ENCODE results near the gene FBXL16.

The FBXL16 gene

DNA sequence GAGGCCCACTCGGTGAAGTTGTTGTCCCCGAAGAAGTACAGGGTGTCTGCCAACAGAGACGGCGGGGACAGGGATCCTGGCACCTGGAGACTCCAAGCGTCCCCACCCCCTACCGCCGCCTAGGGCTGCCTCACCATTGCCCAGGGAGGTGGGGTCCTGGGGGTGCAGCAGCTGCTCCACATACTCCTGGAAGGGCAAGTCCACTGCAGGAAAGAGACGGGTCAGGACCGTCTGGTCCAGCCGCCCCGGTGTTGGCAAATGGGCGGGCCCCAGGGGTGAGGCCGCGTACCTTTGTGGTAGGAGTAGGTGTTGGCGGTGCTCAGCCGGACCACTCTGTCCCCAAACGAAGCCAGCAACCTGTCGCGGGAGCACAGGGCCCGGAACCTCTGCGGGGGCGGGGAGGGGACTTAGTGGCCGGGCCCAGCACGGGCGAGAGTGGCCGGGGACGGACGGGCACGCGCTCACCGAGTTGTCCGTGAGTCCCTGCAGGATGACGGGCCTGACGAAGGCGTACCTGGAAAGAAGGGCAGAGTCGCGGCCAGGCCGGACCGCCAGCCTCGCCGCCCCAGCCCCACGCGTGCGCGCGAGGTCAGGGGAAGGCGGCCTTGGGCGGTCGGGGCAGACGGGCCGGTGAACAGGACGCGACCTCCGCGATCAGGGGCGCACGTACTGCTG is 22.1 kb downstream of the FBXL16 start (continued):
- peak; percentile 71; the same call in 1 of the 2 replicates for TF ChIP-seq ZNF121 (tag by site-specific recombination; IDR thresholded peaks at IDR 0.05)
- no peak for TF ChIP-seq ZNF704 (tag by site-specific recombination; IDR thresholded peaks at IDR 0.05)
- TF ChIP-seq RBAK (tag by site-specific recombination; IDR thresholded peaks at IDR 0.05): no peak
- no peak for TF ChIP-seq ZNF292 (tag by site-specific recombination; IDR thresholded peaks at IDR 0.05; ENCODE audit: borderline replicate concordance, low read depth)
- no peak for TF ChIP-seq ZNF114 (tag by site-specific recombination; IDR thresholded peaks at IDR 0.05)
- no peak for TF ChIP-seq ZSCAN23 (tag by site-specific recombination; IDR thresholded peaks at IDR 0.05)
- TF ChIP-seq ZNF513 (tag by site-specific recombination; IDR thresholded peaks at IDR 0.05): no peak
- TF ChIP-seq ZNF777 (tag by site-specific recombination; IDR thresholded peaks at IDR 0.05; ENCODE audit: borderline replicate concordance): no peak
- TF ChIP-seq ZNF501 (tag by site-specific recombination; IDR thresholded peaks at IDR 0.05): 0 out of 2 replicates have a peak, but pooled peaks have one; percentile 64
- TF ChIP-seq, protein P1, sequence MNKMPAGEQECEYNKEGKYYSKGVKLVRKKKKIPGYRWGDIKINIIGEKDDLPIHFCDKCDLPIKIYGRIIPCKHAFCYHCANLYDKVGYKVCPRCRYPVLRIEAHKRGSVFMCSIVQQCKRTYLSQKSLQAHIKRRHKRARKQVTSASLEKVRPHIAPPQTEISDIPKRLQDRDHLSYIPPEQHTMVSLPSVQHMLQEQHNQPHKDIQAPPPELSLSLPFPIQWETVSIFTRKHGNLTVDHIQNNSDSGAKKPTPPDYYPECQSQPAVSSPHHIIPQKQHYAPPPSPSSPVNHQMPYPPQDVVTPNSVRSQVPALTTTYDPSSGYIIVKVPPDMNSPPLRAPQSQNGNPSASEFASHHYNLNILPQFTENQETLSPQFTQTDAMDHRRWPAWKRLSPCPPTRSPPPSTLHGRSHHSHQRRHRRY (tag by site-specific recombination; IDR thresholded peaks at IDR 0.05): 0 out of 2 replicates have a peak, but pooled peaks have one; percentile 55
- TF ChIP-seq ZBTB49 (tag by site-specific recombination; IDR thresholded peaks at IDR 0.05; ENCODE audit: low read depth): no peak
- no peak for TF ChIP-seq ZNF416 (tag by site-specific recombination; IDR thresholded peaks at IDR 0.05)
- no peak for TF ChIP-seq ZNF404 (tag by site-specific recombination; IDR thresholded peaks at IDR 0.05)
- peak; percentile 97 for TF ChIP-seq KLF8 (tag by site-specific recombination; IDR thresholded peaks at IDR 0.05)
- no peak for TF ChIP-seq ZNF623 (tag by site-specific recombination; IDR thresholded peaks at IDR 0.05)
- peak; percentile 70 for TF ChIP-seq ZNF341 (tag by site-specific recombination; IDR thresholded peaks at IDR 0.05; ENCODE audit: low read depth)
- TF ChIP-seq, protein P2, sequence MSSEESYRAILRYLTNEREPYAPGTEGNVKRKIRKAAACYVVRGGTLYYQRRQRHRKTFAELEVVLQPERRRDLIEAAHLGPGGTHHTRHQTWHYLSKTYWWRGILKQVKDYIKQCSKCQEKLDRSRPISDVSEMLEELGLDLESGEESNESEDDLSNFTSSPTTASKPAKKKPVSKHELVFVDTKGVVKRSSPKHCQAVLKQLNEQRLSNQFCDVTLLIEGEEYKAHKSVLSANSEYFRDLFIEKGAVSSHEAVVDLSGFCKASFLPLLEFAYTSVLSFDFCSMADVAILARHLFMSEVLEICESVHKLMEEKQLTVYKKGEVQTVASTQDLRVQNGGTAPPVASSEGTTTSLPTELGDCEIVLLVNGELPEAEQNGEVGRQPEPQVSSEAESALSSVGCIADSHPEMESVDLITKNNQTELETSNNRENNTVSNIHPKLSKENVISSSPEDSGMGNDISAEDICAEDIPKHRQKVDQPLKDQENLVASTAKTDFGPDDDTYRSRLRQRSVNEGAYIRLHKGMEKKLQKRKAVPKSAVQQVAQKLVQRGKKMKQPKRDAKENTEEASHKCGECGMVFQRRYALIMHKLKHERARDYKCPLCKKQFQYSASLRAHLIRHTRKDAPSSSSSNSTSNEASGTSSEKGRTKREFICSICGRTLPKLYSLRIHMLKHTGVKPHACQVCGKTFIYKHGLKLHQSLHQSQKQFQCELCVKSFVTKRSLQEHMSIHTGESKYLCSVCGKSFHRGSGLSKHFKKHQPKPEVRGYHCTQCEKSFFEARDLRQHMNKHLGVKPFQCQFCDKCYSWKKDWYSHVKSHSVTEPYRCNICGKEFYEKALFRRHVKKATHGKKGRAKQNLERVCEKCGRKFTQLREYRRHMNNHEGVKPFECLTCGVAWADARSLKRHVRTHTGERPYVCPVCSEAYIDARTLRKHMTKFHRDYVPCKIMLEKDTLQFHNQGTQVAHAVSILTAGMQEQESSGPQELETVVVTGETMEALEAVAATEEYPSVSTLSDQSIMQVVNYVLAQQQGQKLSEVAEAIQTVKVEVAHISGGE (tag by site-specific recombination; conservative IDR thresholded peaks at IDR 0.05; ENCODE audit: low read depth): no peak; the same call in 1 of the 2 replicates
- no peak for TF ChIP-seq ZNF664 (tag by site-specific recombination; IDR thresholded peaks at IDR 0.05)
- TF ChIP-seq IKZF3 (tag by site-specific recombination; IDR thresholded peaks at IDR 0.05): peak; percentile 7; the same call in 1 of the 2 replicates
- TF ChIP-seq ZNF366 (tag by site-specific recombination; conservative IDR thresholded peaks at IDR 0.05): no peak
- TF ChIP-seq SP3 (tag by site-specific recombination; IDR thresholded peaks at IDR 0.05): peak; percentile 61
- 0 out of 2 replicates have a peak, but pooled peaks have one; percentile 51 for TF ChIP-seq KLF7 (tag by site-specific recombination; IDR thresholded peaks at IDR 0.05; ENCODE audit: borderline replicate concordance)
- TF ChIP-seq FEZF1 (tag by site-specific recombination; IDR thresholded peaks at IDR 0.05): no peak
- no peak for TF ChIP-seq BCL6B (tag by site-specific recombination; IDR thresholded peaks at IDR 0.05)
- TF ChIP-seq, protein P3, sequence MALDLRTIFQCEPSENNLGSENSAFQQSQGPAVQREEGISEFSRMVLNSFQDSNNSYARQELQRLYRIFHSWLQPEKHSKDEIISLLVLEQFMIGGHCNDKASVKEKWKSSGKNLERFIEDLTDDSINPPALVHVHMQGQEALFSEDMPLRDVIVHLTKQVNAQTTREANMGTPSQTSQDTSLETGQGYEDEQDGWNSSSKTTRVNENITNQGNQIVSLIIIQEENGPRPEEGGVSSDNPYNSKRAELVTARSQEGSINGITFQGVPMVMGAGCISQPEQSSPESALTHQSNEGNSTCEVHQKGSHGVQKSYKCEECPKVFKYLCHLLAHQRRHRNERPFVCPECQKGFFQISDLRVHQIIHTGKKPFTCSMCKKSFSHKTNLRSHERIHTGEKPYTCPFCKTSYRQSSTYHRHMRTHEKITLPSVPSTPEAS (tag by site-specific recombination; IDR thresholded peaks at IDR 0.05): no peak; the same call in 1 of the 2 replicates
- peak; percentile 68; the same call in 1 of the 2 replicates for TF ChIP-seq ZNF169 (tag by site-specific recombination; IDR thresholded peaks at IDR 0.05)
- TF ChIP-seq ZNF555 (tag by site-specific recombination; conservative IDR thresholded peaks at IDR 0.05): no peak
- TF ChIP-seq ZNF76 (tag by site-specific recombination; IDR thresholded peaks at IDR 0.05; ENCODE audit: borderline replicate concordance, low read depth): no peak

All from HEK293 (cell line).